ENCODE results near the gene IL1F10. TPM values are rescaled to one million over a fixed set of nuclear protein-coding genes. Genes with fewer than 3 reads are reported as not detected.

The IL1F10 gene
- total and polyA plus RNA-seq, 2 donors (not counting 3 experiments of a cell fraction or from before 2014, with no cell fraction given) = not detected

- TF ChIP-seq MYC (IDR thresholded peaks at IDR 0.05; ENCODE audit: low read depth, low read length) = no peak
- no peak for TF ChIP-seq CTCF (IDR thresholded peaks at IDR 0.05; ENCODE audit: extremely low read depth in 1 of 2, insufficient read depth in 1 of 2, low read depth in 1 of 2, low read length in 2 of 2)
- TF ChIP-seq JUN (IDR thresholded peaks at IDR 0.05; ENCODE audit: borderline replicate concordance, insufficient read depth, insufficient read length, low read depth) = no peak
- TF ChIP-seq FOS (IDR thresholded peaks at IDR 0.05; ENCODE audit: borderline replicate concordance, insufficient read depth, low read length) = no peak
- TF ChIP-seq MAX (IDR thresholded peaks at IDR 0.05; ENCODE audit: insufficient read depth, insufficient read length) = no peak
- TF ChIP-seq POLR2AphosphoS5 (IDR thresholded peaks at IDR 0.05; ENCODE audit: insufficient read depth, low read depth, low read length) = no peak
- no peak for TF ChIP-seq POLR2A (IDR thresholded peaks at IDR 0.05; ENCODE audit: low read depth, low read length)
- TF ChIP-seq GATA2 (IDR thresholded peaks at IDR 0.05; ENCODE audit: insufficient read depth, insufficient read length, low read depth, low read length) = no peak
- TF ChIP-seq EZH2 (IDR thresholded peaks at IDR 0.05; ENCODE audit: borderline replicate concordance, low read depth, low read length, severe bottlenecking) = no peak
- H3K4me3 ChIP-seq (replicated peaks in 1 of 3; ENCODE audit: insufficient read depth in 1 of 3, low read depth in 1 of 3, low read length in 3 of 3) = no peak overlapping the region
- CTCF ChIA-PET = interaction anchor here (0.6 to 1.4 kb wide), 2 partner anchors 15 to 44 kb away, joined by 3 to 4 read pairs; no protein-coding TSS in a partner anchor
- intact Hi-C loops (cut with micrococcal nuclease) = no loop called here
- FAIRE-seq (no peak), DNase-seq (ENCODE audit: low read depth, low spot score) (no peak)
- POLR2A ChIA-PET = no interaction called here
- no peaks in the 10 kb centered on the region for H3K79me2 ChIP-seq (ENCODE audit: control insufficient read depth, insufficient read depth, low read length)
- no TSS peak for BruUV-seq (replicated peaks)
- H3K27ac ChIP-seq (ENCODE audit: insufficient read depth, low read depth, low read length) = no peak overlapping the region
- H3K4me1 ChIP-seq (ENCODE audit: control insufficient read depth, extremely low read depth, insufficient read depth, low read length) = peaks cover 11% of the 10 kb centered on the region
- peaks cover 2 to 13% of the 10 kb centered on the region in 2 experiments for H3K27me3 ChIP-seq (ENCODE audit: control insufficient read depth in 2 of 2, insufficient read depth in 2 of 2, low read length in 2 of 2)
- H3K9me3 ChIP-seq (replicated peaks; ENCODE audit: control insufficient read depth, insufficient read depth, low read length) = no peaks in the 10 kb centered on the region
- no peak overlapping the region for H2AFZ ChIP-seq (ENCODE audit: low read depth, low read length)
- H3K36me3 ChIP-seq (ENCODE audit: control insufficient read depth in 2 of 2, extremely low read depth in 1 of 2, insufficient read depth in 2 of 2, low read length in 2 of 2) = no peaks in the 10 kb centered on the region
- H4K20me1 ChIP-seq (replicated peaks; ENCODE audit: control insufficient read depth, extremely low read depth, insufficient read depth, low read length) = no peaks in the 10 kb centered on the region
- H3K9ac ChIP-seq (replicated peaks; ENCODE audit: extremely low read depth, insufficient read depth, low read length) = no peak overlapping the region
- dilution Hi-C loops (cut with MboI; ENCODE audit: extremely low pct_ligation_motif_present, low sequenced_read_pairs) = no loop called here
- no peak overlapping the region for H3K4me2 ChIP-seq (ENCODE audit: insufficient read depth, low read length)
- H3K9me1 ChIP-seq (replicated peaks; ENCODE audit: control insufficient read depth, extremely low read depth, insufficient read depth, low read length) = no peaks in the 10 kb centered on the region
Observed at GRCh38 chr2:113123726-113124125, 56.0 kb downstream of the IL1F10 start.

Measured in endothelial cell of umbilical vein (primary cell).